Uterus (tissue), 2 donors: ENCODE measurements around the gene YTHDC2.

Source experiments
- POLR2A ChIP-seq, 2 donors: fragments of 450-650 bp; IDR thresholded peaks; one replicate each; pipeline ENCODE4 v1.6.1; 2016; ENCODE audit warnings: antibody characterized with exemption in 2 of 2, mild to moderate bottlenecking in 1 of 2, moderate library complexity in 1 of 2
- TF ChIP-seq, protein P1 (sequence below), 4 experiments: fragments of 200-600 bp in 2 of 4; fragments of 450-650 bp in 2 of 4; sonication (generic) in 2 of 4; IDR thresholded peaks; one replicate each; pipeline ENCODE4 v1.5.1; 2016 to 2019; ENCODE audit warnings: antibody characterized with exemption in 4 of 4, mild to moderate bottlenecking in 2 of 4, moderate library complexity in 1 of 4

DNA sequence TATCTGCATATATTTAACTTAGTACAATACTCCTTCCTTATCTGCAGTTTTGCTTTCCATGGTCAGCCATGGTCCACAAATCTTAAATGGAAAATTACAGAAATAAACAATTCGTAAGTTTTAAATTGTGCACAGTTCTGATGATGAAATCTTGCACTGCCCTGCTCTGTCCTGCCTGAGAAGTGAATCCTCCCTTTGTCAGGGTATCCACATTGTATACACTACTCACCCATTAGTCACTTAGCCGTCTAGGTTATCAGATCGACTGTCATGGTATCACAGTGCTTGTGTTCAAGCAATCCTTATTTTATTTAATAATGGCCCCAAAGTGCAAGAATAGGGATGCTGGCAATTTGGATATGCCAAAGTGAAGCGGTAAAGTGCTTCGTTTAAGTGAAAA lies 8.3 kb upstream of the YTHDC2 start:
- TF ChIP-seq, protein P1, sequence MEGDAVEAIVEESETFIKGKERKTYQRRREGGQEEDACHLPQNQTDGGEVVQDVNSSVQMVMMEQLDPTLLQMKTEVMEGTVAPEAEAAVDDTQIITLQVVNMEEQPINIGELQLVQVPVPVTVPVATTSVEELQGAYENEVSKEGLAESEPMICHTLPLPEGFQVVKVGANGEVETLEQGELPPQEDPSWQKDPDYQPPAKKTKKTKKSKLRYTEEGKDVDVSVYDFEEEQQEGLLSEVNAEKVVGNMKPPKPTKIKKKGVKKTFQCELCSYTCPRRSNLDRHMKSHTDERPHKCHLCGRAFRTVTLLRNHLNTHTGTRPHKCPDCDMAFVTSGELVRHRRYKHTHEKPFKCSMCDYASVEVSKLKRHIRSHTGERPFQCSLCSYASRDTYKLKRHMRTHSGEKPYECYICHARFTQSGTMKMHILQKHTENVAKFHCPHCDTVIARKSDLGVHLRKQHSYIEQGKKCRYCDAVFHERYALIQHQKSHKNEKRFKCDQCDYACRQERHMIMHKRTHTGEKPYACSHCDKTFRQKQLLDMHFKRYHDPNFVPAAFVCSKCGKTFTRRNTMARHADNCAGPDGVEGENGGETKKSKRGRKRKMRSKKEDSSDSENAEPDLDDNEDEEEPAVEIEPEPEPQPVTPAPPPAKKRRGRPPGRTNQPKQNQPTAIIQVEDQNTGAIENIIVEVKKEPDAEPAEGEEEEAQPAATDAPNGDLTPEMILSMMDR (IDR thresholded peaks at IDR 0.05), result no peak
- TF ChIP-seq POLR2A (IDR thresholded peaks at IDR 0.05), result no peak
